Activated B cell treated with CpG ODN at 0.5 μM for 24 hours (primary cell): ENCODE data around the gene CHST14. TPM values are rescaled to one million over a fixed set of nuclear protein-coding genes. Genes with fewer than 3 reads are reported as not detected.
A peak's percentile ranks its signal among the peaks of the same experiment; 100 is the strongest.

Experiments used
- ATAC-seq: fragments of 200-7000 bp; cut with Tn5 transposase; one replicate; pipeline ENCODE4 v1.10.0; 2021; ENCODE audit warnings: low read depth, mild to moderate bottlenecking, moderate library complexity
- CTCF ChIA-PET: fragments of 350-600 bp; sonication (Branson Sonifier 250); formaldehyde crosslinking; loops from one replicate; lab custom pipeline; 2021; ENCODE audit warnings: antibody characterized with exemption; lab: Charles Lee
- POLR2A ChIA-PET: fragments of 350-600 bp; sonication (Branson Sonifier 250); formaldehyde crosslinking; loops from one replicate; lab custom pipeline; 2021; ENCODE audit warnings: antibody characterized with exemption; lab: Charles Lee
- DNase-seq: peaks from one replicate; pipeline ENCODE4 v3.0.0; 2022
- H3K27ac Mint-ChIP-seq: one replicate; pipeline ENCODE4 v1.8.0; 2020; ENCODE audit warnings: mixed read lengths
- H3K27me3 Mint-ChIP-seq: one replicate; pipeline ENCODE4 v1.8.0; 2021; ENCODE audit warnings: mixed read lengths
- H3K36me3 Mint-ChIP-seq: one replicate; pipeline ENCODE4 v1.8.0; 2021; ENCODE audit warnings: low read depth, mixed read lengths
- H3K4me1 Mint-ChIP-seq: one replicate; pipeline ENCODE4 v1.8.0; 2021; ENCODE audit warnings: mixed read lengths
- H3K4me3 Mint-ChIP-seq: one replicate; pipeline ENCODE4 v1.8.0; 2020; ENCODE audit warnings: mild to moderate bottlenecking, mixed read lengths
- H3K9me3 Mint-ChIP-seq: one replicate; pipeline ENCODE4 v1.8.0; 2020; ENCODE audit warnings: mixed read lengths
- intact Hi-C: fragments of 100-400 bp; cut with micrococcal nuclease; formaldehyde crosslinking; loops from one replicate; pipeline ENCODE4 v1.15.1; 2024
- total RNA-seq: library from RNA; stranded (reverse); gene quantifications from 2 replicates; pipeline ENCODE4 v1.2.3, GENCODE V29; 2022
- TF ChIP-seq, protein P1 (sequence below): fragments of 200-600 bp; IDR thresholded peaks from one replicate; pipeline ENCODE4 v1.8.0; 2022; ENCODE audit warnings: antibody characterized with exemption, mild to moderate bottlenecking

The CHST14 gene
- total RNA-seq, 1 donor from 2014 or later: 10.2 TPM

DNA sequence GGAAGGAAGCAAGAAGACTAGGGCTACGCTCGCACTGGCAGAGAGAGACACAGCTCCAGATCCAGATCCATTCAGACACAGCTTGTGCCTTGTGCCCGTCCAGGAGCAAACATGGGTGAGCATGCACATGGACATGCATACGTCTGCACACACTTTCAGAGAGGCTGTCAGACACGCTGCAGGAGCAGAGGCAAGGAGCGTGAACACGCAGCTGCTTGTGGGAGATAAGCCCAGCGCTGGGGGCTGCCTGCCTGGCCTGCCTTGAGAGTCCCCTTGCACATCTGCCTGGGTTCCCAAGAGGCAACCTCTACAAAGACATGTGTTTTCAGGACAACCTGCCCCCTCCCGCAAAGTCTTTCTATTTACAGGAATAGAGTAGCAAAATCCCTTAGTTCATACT, 43.6 kb upstream of the CHST14 start:
- intact Hi-C loops: loop anchor here (10.0 kb wide), 1 partner anchor 382 kb away; no protein-coding TSS in a partner anchor
- CTCF ChIA-PET: interaction anchor here (0.6 to 8.8 kb wide), 4 partner anchors 77 to 152 kb away, joined by 3 to 113 read pairs (median 3); no protein-coding TSS in a partner anchor
- Mint-ChIP-seq H3K4me3 (no peak overlapping the region), H3K9me3 (no peaks in the 10 kb centered on the region), H3K27ac (no peak overlapping the region), H3K27me3 (no peaks in the 10 kb centered on the region), H3K4me1 (no peaks in the 10 kb centered on the region), H3K36me3 (peaks cover 5% of the 10 kb centered on the region)
- TF ChIP-seq, protein P1, sequence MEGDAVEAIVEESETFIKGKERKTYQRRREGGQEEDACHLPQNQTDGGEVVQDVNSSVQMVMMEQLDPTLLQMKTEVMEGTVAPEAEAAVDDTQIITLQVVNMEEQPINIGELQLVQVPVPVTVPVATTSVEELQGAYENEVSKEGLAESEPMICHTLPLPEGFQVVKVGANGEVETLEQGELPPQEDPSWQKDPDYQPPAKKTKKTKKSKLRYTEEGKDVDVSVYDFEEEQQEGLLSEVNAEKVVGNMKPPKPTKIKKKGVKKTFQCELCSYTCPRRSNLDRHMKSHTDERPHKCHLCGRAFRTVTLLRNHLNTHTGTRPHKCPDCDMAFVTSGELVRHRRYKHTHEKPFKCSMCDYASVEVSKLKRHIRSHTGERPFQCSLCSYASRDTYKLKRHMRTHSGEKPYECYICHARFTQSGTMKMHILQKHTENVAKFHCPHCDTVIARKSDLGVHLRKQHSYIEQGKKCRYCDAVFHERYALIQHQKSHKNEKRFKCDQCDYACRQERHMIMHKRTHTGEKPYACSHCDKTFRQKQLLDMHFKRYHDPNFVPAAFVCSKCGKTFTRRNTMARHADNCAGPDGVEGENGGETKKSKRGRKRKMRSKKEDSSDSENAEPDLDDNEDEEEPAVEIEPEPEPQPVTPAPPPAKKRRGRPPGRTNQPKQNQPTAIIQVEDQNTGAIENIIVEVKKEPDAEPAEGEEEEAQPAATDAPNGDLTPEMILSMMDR: no peak
- POLR2A ChIA-PET: no interaction called here
- ATAC-seq (no peak), DNase-seq (no peak)

DNA sequence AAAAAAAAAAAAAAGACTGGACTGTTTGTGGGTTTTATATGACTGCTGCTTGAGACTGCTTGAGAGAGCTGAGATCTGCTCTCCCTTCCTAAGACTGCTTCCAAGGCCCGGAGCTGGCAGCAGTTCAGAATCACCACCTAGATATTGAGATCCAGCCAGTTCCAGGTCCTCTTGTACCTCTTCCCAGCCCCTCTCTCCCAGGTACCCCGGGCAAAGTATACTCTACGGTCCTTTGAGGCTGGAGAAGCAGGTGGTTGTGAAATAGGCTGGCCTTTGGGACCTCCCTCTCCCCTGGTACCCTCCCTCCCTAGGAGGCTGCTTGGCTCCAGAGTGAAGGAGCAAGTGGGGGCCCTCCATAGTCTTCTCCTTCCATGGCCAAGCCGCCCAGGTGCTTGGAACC, 42.6 kb upstream of the CHST14 start:
- Mint-ChIP-seq H3K9me3 (no peaks in the 10 kb centered on the region), H3K4me3 (no peak overlapping the region), H3K27ac (no peak overlapping the region), H3K27me3 (no peaks in the 10 kb centered on the region), H3K36me3 (peaks cover 5% of the 10 kb centered on the region), H3K4me1 (no peaks in the 10 kb centered on the region)
- POLR2A ChIA-PET: no interaction called here
- CTCF ChIA-PET: no interaction called here
- DNase-seq: no peak
- intact Hi-C loops: loop anchor here (10.0 kb wide), 1 partner anchor 383 kb away; no protein-coding TSS in a partner anchor
- TF ChIP-seq, protein P1: no peak
- no peak for ATAC-seq

DNA sequence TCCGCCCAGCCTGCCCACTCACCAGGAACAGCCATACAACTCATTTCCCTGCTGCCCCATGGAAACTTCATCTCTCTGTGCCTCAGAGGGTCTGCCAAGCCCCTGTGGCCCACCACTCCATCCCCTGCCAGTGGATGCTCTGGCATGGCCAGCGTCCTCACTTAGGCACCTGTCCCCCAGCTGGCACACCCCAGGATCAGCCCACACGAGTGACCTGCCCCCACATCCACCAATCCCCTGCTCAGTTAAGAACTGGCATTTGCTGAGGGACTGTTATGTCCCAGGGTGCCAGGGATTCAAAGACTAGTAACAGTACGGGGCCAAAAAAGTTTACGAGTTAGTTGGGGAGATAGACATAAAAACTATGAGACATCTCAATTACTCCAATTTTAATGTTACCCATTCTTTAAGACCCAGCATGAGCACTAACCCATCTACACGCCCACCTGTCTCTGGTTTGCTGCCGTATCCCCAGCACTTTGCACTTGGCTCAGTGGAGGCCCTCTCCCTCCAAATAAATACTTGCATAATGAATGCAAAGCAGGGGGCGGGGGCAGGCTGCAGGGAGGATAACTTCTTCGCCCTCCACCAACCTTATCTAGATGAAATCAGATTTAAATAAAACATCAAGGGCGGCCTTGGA, 41.6 kb upstream of the CHST14 start:
- Mint-ChIP-seq H3K27me3 (no peaks in the 10 kb centered on the region), H3K27ac (no peak overlapping the region), H3K4me3 (no peak overlapping the region), H3K4me1 (no peaks in the 10 kb centered on the region), H3K36me3 (peaks cover 5% of the 10 kb centered on the region), H3K9me3 (no peaks in the 10 kb centered on the region)
- CTCF ChIA-PET: no interaction called here
- intact Hi-C loops: loop anchor here (10.0 kb wide), 1 partner anchor 384 kb away; no protein-coding TSS in a partner anchor
- DNase-seq: no peak
- POLR2A ChIA-PET: no interaction called here
- no peak for ATAC-seq
- TF ChIP-seq, protein P1: no peak

- intact Hi-C loops: loop anchor here (10.0 kb wide), 1 partner anchor 646 kb away; the partner anchor contains the start of gene FSIP1
- H3K9me3 Mint-ChIP-seq: no peaks in the 10 kb centered on the region
- H3K4me1 Mint-ChIP-seq: peaks cover 1% of the 10 kb centered on the region
- ATAC-seq: no peak
- peaks cover 5% of the 10 kb centered on the region for H3K36me3 Mint-ChIP-seq
- TF ChIP-seq, protein P1: no peak
- DNase-seq: no peak
- H3K27ac Mint-ChIP-seq: no peak overlapping the region
- peaks cover 1% of the 10 kb centered on the region for H3K27me3 Mint-ChIP-seq
- POLR2A ChIA-PET: no interaction called here
- CTCF ChIA-PET: no interaction called here
- H3K4me3 Mint-ChIP-seq: no peak overlapping the region
Measured at GRCh38 chr15:40430271-40430805, 40.4 kb upstream of the CHST14 start.

DNA sequence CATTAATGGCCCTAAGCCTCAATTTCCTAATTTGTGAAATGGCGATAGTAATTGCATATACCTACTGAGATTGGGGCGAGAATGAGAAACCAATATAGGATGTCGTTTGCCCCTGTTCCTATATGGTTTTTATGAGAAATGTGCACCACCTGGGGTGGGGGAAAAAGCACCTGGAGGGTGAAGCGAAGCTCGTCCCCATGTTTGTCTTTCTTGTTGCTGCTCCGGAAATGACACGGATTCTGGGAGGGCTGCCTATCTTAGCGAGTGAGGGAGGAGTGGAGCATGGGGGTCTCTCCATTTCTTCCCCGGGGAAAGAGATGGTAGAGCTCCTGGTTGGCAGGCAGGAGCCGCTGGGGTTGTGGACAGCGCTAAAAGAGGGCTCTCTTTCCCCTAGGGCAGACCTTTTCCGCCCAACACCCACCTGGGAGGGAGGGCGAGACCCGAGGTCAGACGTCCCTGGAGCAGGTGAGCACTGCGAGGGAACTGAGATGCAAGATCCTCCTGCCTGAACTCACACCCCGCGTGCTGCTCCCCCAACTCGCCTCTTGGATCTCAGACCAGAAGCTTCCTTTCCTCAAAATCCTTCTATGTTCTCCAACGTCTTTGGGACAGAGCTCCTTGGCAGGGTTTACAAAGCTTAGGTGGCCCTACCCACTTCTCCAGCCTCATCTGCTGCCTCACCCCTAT, 35.6 kb upstream of the CHST14 start:
- ChIA-PET POLR2A (interaction anchor here (0.5 to 0.6 kb wide), 2 partner anchors 45 to 72 kb away, joined by 3 to 8 read pairs; no protein-coding TSS in a partner anchor), CTCF (interaction anchor here (0.9 to 1.0 kb wide), 2 partner anchors 13 to 92 kb away, joined by 3 read pairs; no protein-coding TSS in a partner anchor)
- TF ChIP-seq, protein P1: no peak
- ATAC-seq (no peak), DNase-seq (no peak)
- H3K27ac Mint-ChIP-seq: no peak overlapping the region
- H3K9me3 Mint-ChIP-seq: no peaks in the 10 kb centered on the region
- H3K4me1 Mint-ChIP-seq: peaks cover 37% of the 10 kb centered on the region
- peak overlapping the region; percentile 59 for H3K4me3 Mint-ChIP-seq
- H3K36me3 Mint-ChIP-seq: peaks cover 2% of the 10 kb centered on the region
- intact Hi-C loops: loop anchor here (10.0 kb wide), 1 partner anchor 650 kb away; the partner anchor contains the start of gene FSIP1
- H3K27me3 Mint-ChIP-seq: peaks cover 27% of the 10 kb centered on the region
